ENCODE measurements around the gene MCF2L. TPM values are rescaled to one million over a fixed set of nuclear protein-coding genes. Genes with fewer than 3 reads are reported as not detected.

MCF2L gene
- total and polyA plus RNA-seq, 2 experiments from 2014 or later = 4.8 to 25.6 TPM

GRCh38 chr13:113116871-113117271, 147.9 kb downstream of the MCF2L start (continued):
- TF ChIP-seq REST (IDR thresholded peaks at IDR 0.05; ENCODE audit: unreplicated experiment) (no peak), CTCF (conservative IDR thresholded peaks at IDR 0.05; ENCODE audit: low read depth in 2 of 2) (no peak)

GRCh38 chr13:113117335-113117872, 148.4 kb downstream of the MCF2L start:
- DNase-seq (ENCODE audit: low spot score) (no peak), ATAC-seq (no peak)
- no peak overlapping the region for H3K4me2 ChIP-seq
- no peaks in the 10 kb centered on the region for H3K27me3 ChIP-seq (ENCODE audit: insufficient read depth)
- H4K20me1 ChIP-seq (replicated peaks; ENCODE audit: insufficient read depth) = no peaks in the 10 kb centered on the region
- no peak overlapping the region for H3K27ac ChIP-seq (ENCODE audit: low read depth)
- H3K27me3 Mint-ChIP-seq (ENCODE audit: insufficient read depth, low read depth, poor library complexity) = peaks cover 10% of the 10 kb centered on the region
- no peaks in the 10 kb centered on the region for H3K79me2 ChIP-seq (replicated peaks; ENCODE audit: insufficient read depth)
- peaks cover 3% of the 10 kb centered on the region; the same call in 1 of the 3 replicates for H3K9me3 Mint-ChIP-seq
- no peak overlapping the region for H2AFZ ChIP-seq
- H3K4me3 ChIP-seq = no peak overlapping the region
- peaks cover 2% of the 10 kb centered on the region; the same call in 2 of the 3 replicates for H3K4me1 Mint-ChIP-seq
- no peaks in the 10 kb centered on the region; the same call in 2 of the 3 replicates for H3K36me3 Mint-ChIP-seq (ENCODE audit: low read depth)
- H3K27ac Mint-ChIP-seq = no peak overlapping the region
- no peak overlapping the region for H3K4me3 Mint-ChIP-seq
- H3F3A ChIP-seq (replicated peaks; ENCODE audit: low read depth) = no peaks in the 10 kb centered on the region
- H3K4me1 ChIP-seq (ENCODE audit: insufficient read depth) = no peaks in the 10 kb centered on the region
- H3K36me3 ChIP-seq (ENCODE audit: insufficient read depth) = no peaks in the 10 kb centered on the region
- no peaks in the 10 kb centered on the region for H3K9me2 ChIP-seq (ENCODE audit: insufficient read depth)
- TF ChIP-seq REST (IDR thresholded peaks at IDR 0.05; ENCODE audit: unreplicated experiment) (no peak), ZNF114 (CRISPR knock-in tag; IDR thresholded peaks at IDR 0.05) (no peak), POLR2AphosphoS5 (IDR thresholded peaks at IDR 0.05; ENCODE audit: low read depth) (no peak), EZH2 (IDR thresholded peaks at IDR 0.05; ENCODE audit: low read depth, unreplicated experiment) (no peak), ZNF462 (CRISPR knock-in tag; IDR thresholded peaks at IDR 0.05) (no peak), JUNB (IDR thresholded peaks at IDR 0.05; ENCODE audit: unreplicated experiment) (no peak), EZH2phosphoT487 (IDR thresholded peaks at IDR 0.05; ENCODE audit: unreplicated experiment) (no peak), NANOG (IDR thresholded peaks at IDR 0.05; ENCODE audit: borderline replicate concordance) (no peak), STAT1 (IDR thresholded peaks at IDR 0.05; ENCODE audit: unreplicated experiment) (no peak)
